ENCODE data around the gene ACP7.

The ACP7 gene

GRCh38 chr19:39152066-39152465, 67.9 kb downstream of the ACP7 start:
- DNase-seq: no peak

- DNase-seq: no peak
Measured at GRCh38 chr19:39154100-39154628, 70.0 kb downstream of the ACP7 start.

DNA sequence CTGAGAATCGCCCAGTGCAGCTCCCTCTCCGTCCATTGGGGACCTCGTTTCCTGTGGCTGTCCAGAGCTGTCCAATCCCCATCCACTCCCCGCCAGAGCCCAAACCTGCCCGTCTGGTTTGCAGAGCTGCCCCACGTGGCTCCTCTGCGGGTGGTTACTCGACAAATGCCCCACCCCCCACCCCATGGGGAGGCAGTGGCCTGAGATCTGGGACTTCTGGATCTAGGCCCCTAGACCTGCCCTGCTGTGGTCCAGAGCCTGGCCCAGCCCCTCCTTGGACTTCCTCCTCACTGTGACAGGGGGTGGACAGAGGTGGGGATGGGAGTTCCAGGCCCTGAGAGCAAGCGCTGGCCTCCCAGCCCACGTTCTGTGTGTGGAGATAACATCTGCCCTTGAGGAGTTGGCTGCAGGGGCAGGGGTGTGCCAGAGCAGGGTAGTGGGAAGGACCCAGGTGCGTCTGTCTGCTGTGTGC, 70.5 kb downstream of the ACP7 start:
- no peak for DNase-seq

- DNase-seq: no peak
Measured at GRCh38 chr19:39155114-39155700, 71.0 kb downstream of the ACP7 start.

- no peak for DNase-seq
Measured at GRCh38 chr19:39155741-39156140, 71.6 kb downstream of the ACP7 start.

- peak; percentile 65 for DNase-seq
Measured at GRCh38 chr19:39156326-39157230, 72.4 kb downstream of the ACP7 start.

GRCh38 chr19:39157275-39157996, 73.3 kb downstream of the ACP7 start:
- DNase-seq: no peak

GRCh38 chr19:39157997-39158389, 73.8 kb downstream of the ACP7 start:
- no peak for DNase-seq

DNA sequence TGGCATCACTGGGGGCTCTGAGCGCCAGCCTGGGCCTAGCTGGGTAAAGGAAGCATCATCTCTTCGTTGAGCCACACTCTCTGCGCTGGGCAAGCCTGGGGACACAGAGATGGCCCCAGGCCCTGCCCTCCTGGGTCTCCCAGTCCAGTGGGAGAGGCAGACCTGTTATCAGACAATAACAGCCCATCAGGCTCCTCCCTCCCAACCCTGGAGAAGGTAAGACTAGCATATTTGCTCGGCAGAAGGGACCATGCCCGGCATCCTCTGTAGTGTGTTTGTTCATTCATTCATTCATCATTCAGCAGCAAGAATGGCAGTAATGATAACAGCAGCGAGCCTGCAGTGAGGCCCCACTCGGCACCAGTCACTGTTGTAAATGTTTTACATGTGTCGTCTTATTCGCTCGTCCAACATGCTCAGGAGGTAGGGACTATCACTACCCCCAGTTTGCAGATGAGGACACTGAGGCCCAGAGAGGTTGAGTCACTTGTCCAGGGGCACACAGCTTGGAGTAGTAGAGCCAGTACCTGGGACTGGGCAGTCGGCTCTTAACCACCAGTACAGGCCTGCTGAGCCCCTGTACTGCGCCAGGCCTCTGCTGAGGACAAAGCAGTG, 74.6 kb downstream of the ACP7 start:
- no peak for DNase-seq

DNA sequence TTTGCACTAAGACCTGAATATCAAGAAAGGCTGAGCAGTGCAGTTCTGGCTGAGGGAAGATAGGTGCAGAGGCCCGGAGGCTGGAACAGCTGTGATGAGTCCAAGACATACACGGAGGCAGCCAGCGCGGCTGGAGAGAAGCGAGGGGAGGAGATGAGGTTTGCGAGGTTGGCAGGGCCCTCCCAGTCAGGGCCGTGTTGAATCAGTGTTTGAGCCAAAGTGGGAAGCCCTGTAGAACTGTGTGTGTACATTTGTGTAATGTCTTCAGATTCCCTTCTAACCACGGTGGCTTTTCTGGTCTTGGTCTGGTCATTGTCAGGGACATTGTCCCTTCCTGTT, 76.3 kb downstream of the ACP7 start:
- DNase-seq: peak; percentile 81

Measured in right forelimb (tissue), 1 donor.